AG10803 (cell line): ENCODE data around the gene TNRC18.

Experiments
- DNase-seq: peaks from one replicate; pipeline ENCODE4 v3.0.0; 2010; ENCODE audit warnings: low read depth
- H3K4me3 ChIP-seq: 2 replicates; pipeline ENCODE4 v1.5.1; 2011; ENCODE audit warnings: mild to moderate bottlenecking, low read length, control low read depth
- CTCF ChIP-seq: conservative IDR thresholded peaks from 2 replicates; pipeline ENCODE4 v1.5.1; 2011; ENCODE audit warnings: mild to moderate bottlenecking, low read length, control low read depth, inconsistent platforms

The TNRC18 gene

GRCh38 chr7:5420881-5421713 is 2.5 kb downstream of the TNRC18 start:
- DNase-seq, result no peak

DNA sequence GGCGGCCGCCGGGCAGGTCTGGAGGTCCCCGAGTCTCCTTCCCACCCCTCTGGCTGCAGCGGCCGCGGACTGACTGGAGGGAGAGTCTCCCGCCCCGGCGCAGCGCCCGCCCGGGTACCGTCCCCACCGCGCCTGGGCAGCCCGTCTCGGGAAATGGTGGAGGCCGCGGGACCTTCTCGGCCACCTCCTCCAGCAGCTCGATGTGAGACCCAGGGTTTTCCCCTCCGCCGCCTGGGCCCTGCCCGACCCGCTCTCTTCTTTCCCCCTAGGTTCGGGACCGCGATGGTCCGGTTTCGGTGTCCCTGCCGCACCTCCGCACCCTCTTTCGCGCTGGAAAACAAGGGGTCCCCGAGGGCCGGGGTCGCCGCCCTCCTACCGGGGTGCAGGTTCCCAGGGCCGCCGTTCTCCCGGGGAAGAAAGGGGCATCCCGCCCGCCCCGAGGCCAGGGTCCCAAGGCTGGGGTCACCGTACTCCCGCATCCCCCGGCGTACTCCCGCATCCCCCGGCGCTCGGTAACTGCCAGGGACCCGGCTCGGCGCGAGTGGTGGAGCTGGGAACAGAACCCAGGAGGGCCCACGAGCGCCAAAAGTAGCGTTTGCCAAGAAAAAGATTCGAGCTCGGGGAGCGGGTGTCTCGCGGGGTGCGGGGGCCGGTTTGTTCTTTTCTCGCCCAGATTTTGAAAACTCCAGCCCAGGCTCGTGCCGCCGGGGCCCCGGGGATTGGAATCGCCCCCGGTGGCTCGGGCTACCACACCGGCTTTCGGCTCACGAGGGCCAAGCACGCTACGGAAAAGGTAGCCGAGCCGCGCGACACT is 3.4 kb downstream of the TNRC18 start:
- H3K4me3 ChIP-seq, result peak overlapping the region; percentile 93
- no peak for TF ChIP-seq CTCF
- DNase-seq, result no peak

More at GRCh38 chr7:5420881-5421713, 2.5 kb downstream of the TNRC18 start:
- no peak for TF ChIP-seq CTCF
- peak overlapping the region; percentile 93 for H3K4me3 ChIP-seq

GRCh38 chr7:5419539-5420066 is 4.0 kb downstream of the TNRC18 start:
- no peak for DNase-seq
- peak overlapping the region; percentile 93 for H3K4me3 ChIP-seq
- no peak for TF ChIP-seq CTCF

- no peak for DNase-seq
- TF ChIP-seq CTCF, result no peak
- peak overlapping the region; percentile 93 for H3K4me3 ChIP-seq
Observed at GRCh38 chr7:5418285-5418582, 5.4 kb downstream of the TNRC18 start.

DNA sequence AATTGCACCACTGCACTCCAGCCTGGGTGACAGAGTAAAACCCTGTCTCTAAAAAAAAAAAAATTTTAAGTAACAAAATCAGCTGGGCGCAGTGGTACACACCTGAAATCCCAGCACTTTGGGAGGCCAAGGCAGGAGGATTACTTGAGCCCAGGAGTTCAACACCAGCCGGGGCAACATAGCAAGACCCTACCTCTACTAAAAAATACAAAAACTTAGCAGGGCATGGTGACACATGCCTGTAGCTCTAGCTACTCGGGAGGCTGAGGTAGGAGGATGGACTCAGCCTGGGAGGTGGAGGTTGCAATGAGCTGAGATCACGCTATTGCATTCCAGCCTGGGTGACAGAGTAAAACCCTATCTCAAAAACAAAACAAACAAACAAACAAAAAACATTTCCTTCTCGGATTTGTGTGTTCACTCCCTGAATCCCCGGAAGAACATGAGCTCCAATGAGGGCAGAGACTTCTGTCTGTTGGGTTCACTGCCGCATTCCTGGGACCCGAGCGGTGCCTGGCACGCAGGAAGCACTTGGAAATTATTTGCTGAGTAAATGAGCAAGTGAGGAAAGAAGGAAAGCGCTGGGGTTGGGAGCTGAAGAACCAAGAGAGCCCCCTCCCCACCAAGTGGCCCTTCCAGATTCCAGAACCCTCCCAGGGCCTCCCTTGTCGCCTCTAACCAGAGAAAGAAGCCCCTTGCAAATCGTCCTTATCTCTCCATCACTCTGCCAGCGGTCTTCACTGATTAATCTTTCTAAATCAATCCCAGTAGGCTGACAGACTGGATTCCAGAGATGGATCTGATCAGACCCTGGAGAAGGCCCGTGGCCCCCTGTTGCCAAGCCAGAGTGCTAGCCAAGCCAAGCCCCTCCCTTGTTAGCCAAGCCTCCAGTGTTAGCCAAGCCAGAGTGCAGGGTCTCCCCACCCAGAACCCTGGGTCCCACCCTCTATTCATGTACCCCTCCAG is 6.2 kb downstream of the TNRC18 start:
- H3K4me3 ChIP-seq, result peak overlapping the region; percentile 93
- peak; percentile 71 for DNase-seq
- no peak for TF ChIP-seq CTCF

DNA sequence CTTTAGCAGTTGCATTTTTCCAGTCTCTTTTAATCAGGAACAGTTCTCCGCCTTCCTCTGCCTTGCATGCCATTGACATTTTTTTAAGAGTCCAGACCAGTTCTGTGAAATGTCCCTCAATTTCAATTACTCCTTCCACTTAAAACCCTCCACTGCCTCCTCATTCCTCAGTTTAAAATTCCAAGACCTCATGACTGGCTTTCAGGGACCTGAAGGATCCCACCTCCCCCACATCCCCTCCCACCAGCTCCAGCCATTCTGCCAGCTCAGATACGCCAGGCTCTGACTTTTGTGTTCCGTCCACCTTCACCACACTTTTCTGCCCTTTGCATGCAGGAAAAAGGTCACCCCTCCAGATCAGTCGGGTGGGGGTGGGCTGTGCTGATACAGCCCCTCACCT is 8.7 kb downstream of the TNRC18 start:
- no peak overlapping the region for H3K4me3 ChIP-seq
- peak; percentile 31 for DNase-seq
- TF ChIP-seq CTCF, result no peak
